OCI-LY3 (cell line): ENCODE measurements around the gene KIF25.
A peak's percentile ranks its signal among the peaks of the same experiment; 100 is the strongest.

Source experiments
- H2AFZ ChIP-seq: fragments of 200-600, 300-600 bp; shearing (Covaris generic); 2 replicates; pipeline ENCODE4 v1.6.0; 2014; ENCODE audit warnings: antibody characterized with exemption, low read depth, low read length
- H3K27ac ChIP-seq: fragments of 200-600, 300-600 bp; sonication (generic); 2 replicates; pipeline ENCODE4 v1.5.1; 2014; ENCODE audit warnings: mild to moderate bottlenecking, low read length, moderate library complexity, mixed read lengths
- H3K27me3 ChIP-seq: fragments of 200-600, 300-600 bp; sonication (generic); 2 replicates; pipeline ENCODE4 v1.6.1; 2014; ENCODE audit warnings: low read depth, low read length, mixed read lengths
- H3K36me3 ChIP-seq: fragments of 200-600, 300-600 bp; sonication (generic); replicated peaks from 2 replicates; pipeline ENCODE3; 2014; ENCODE audit warnings: low read depth, low read length, mixed read lengths
- H3K4me1 ChIP-seq: fragments of 300-600, 200-600 bp; sonication (generic); 2 replicates; pipeline ENCODE4 v1.6.1; 2014; ENCODE audit warnings: low read length, mixed read lengths
- H3K4me2 ChIP-seq: fragments of 200-600, 300-600 bp; sonication (generic); 2 replicates; pipeline ENCODE4 v1.6.1; 2014; ENCODE audit warnings: low read length, mixed read lengths
- H3K4me3 ChIP-seq: fragments of 300-600, 200-600 bp; sonication (generic); 2 replicates; pipeline ENCODE4 v1.5.1; 2014; ENCODE audit warnings: antibody characterized with exemption, mild to moderate bottlenecking, low read length, moderate library complexity
- H3K79me2 ChIP-seq: fragments of 300-600, 200-600 bp; shearing (Covaris generic); 2 replicates; pipeline ENCODE4 v1.6.1; 2014; ENCODE audit warnings: mild to moderate bottlenecking, low read length, mixed read lengths
- H3K9ac ChIP-seq: fragments of 300-600, 200-600 bp; shearing (Covaris generic); 2 replicates; pipeline ENCODE4 v1.6.0; 2014; ENCODE audit warnings: mild to moderate bottlenecking, low read length, moderate library complexity
- H3K9me3 ChIP-seq: fragments of 200-600, 300-600 bp; shearing (Covaris generic); 2 replicates; pipeline ENCODE4 v1.6.1; 2014; ENCODE audit warnings: low read length, mixed read lengths; ENCODE audit not compliant: insufficient read depth
- H4K20me1 ChIP-seq: fragments of 200-600, 300-600 bp; sonication (generic); 2 replicates; pipeline ENCODE4 v1.6.1; 2016; ENCODE audit warnings: low read length, mixed read lengths; ENCODE audit not compliant: insufficient read depth
- EZH2phosphoT487 ChIP-seq: fragments of 200-600 bp; shearing (Covaris generic); IDR thresholded peaks from 2 replicates; pipeline ENCODE4 v1.6.1; 2018; ENCODE audit warnings: antibody characterized with exemption, mixed run types, low read depth
- TF ChIP-seq, protein P1 (sequence below): fragments of 200-600, 300-600 bp; sonication (generic); IDR thresholded peaks from 2 replicates; pipeline ENCODE4 v1.5.1; 2014; ENCODE audit warnings: antibody characterized with exemption, low read length, low read depth

The KIF25 gene

DNA sequence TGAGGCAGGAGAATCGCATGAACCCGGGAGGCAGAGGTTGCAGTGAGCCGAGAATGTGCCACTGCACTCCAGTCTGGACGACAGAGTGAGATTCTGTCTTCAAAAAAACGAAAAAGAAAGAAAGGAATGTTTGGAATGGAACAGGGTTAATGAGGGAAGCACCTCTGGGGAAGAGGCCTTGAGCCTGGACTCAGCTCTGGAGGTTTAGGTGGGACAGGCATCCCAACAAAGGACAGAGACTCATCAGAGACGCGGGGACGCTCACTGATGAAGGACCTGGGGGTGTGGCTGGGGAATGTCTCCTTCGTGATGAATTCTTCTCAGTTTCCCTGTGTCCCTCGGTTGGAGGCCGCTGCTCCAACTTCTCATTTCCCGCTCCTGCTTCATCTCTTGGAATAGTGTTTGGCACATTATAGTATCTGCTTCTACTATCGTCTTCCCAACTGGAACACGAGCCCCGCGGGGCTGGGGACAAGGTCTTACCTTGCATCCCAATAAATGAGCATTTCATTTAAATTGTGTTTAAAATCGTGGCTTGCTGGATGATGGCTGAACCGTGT lies 27.6 kb downstream of the KIF25 start:
- Histone ChIP-seq H2AFZ (no peak overlapping the region), H3K27me3 (no peaks in the 10 kb centered on the region), H3K4me2 (no peak overlapping the region), H3K36me3 (no peaks in the 10 kb centered on the region), H3K9me3 (no peaks in the 10 kb centered on the region), H3K9ac (no peak overlapping the region), H3K4me3 (no peak overlapping the region), H3K27ac (no peak overlapping the region), H4K20me1 (no peaks in the 10 kb centered on the region), H3K4me1 (peaks cover 9% of the 10 kb centered on the region), H3K79me2 (no peaks in the 10 kb centered on the region)
- no peak for TF ChIP-seq EZH2phosphoT487
- TF ChIP-seq, protein P1, sequence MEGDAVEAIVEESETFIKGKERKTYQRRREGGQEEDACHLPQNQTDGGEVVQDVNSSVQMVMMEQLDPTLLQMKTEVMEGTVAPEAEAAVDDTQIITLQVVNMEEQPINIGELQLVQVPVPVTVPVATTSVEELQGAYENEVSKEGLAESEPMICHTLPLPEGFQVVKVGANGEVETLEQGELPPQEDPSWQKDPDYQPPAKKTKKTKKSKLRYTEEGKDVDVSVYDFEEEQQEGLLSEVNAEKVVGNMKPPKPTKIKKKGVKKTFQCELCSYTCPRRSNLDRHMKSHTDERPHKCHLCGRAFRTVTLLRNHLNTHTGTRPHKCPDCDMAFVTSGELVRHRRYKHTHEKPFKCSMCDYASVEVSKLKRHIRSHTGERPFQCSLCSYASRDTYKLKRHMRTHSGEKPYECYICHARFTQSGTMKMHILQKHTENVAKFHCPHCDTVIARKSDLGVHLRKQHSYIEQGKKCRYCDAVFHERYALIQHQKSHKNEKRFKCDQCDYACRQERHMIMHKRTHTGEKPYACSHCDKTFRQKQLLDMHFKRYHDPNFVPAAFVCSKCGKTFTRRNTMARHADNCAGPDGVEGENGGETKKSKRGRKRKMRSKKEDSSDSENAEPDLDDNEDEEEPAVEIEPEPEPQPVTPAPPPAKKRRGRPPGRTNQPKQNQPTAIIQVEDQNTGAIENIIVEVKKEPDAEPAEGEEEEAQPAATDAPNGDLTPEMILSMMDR = no peak

DNA sequence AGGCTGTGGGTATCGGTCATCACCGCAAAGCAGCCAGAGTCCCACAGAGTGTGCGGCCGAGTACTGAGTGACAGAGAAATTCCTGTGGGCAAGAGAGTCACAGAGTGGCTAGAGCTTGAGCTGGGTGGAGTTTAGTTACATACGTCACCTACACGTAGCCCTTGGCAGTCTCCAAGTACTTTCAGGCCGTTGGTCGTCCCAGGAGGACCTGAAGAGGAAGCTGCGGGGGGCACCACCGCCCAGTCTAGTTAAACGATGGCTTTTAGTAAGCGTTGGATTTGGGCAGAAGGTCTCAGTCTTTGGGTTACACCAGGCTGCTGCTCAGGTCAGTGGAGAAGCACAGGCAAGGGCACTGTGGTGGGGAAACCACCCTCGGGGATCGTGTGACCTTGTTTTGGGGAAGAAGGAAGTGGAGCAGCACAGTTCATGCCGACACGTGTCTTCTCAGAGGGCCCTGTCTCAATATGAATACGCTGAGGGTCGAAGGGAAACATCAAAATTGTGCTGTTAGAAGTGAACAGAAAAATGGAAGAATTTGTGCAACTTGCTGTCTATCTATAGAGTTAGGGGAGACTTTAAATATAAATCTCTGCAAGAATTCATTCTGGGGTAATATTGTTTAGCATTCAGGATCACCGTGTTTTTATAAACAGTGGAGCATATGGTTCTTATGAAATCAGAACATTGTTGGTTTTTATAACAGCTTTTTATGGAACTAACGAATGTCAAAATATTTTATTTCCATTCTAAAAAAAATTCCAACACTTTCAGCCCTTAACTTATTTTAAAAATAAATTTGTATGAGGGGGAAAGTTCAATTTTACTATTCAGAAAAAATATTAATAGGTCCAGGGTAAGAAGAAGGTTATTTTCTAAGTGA lies 28.6 kb downstream of the KIF25 start:
- no peak overlapping the region for H3K27ac ChIP-seq
- no peaks in the 10 kb centered on the region for H3K79me2 ChIP-seq
- H3K36me3 ChIP-seq = no peaks in the 10 kb centered on the region
- H2AFZ ChIP-seq = no peak overlapping the region; the same call in 1 of the 2 replicates
- no peak overlapping the region for H3K9ac ChIP-seq
- no peaks in the 10 kb centered on the region for H3K27me3 ChIP-seq
- no peaks in the 10 kb centered on the region for H3K9me3 ChIP-seq
- peak overlapping the region; percentile 15; the same call in 1 of the 2 replicates for H3K4me2 ChIP-seq
- H3K4me3 ChIP-seq = no peak overlapping the region
- TF ChIP-seq, protein P1 = no peak
- no peak for TF ChIP-seq EZH2phosphoT487
- no peaks in the 10 kb centered on the region for H4K20me1 ChIP-seq
- H3K4me1 ChIP-seq = peaks cover 9% of the 10 kb centered on the region

DNA sequence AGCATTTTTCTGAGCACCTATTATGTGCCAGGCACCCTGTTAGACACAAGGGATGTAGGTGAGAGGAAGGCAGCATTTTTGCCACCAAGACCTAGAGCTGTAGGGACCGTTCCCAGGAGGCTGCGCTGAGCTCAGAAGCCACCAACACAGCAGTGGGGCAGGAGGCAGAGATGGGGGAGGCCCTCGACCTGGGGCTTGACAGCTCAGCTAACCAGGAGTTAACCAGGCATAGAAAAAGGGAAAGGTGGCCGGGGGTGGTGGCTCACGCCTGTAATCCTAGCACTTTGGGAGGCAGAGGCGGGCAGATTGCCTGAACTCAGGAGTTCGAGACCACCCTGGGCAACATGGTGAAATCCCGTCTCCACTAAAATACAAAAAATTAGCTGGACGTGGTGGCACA lies 29.5 kb downstream of the KIF25 start:
- Histone ChIP-seq H3K4me2 (no peak overlapping the region), H3K27me3 (no peaks in the 10 kb centered on the region), H3K27ac (no peak overlapping the region), H3K36me3 (no peaks in the 10 kb centered on the region), H2AFZ (no peak overlapping the region), H3K79me2 (no peaks in the 10 kb centered on the region), H3K4me3 (no peak overlapping the region), H3K4me1 (peaks cover 9% of the 10 kb centered on the region), H3K9me3 (no peaks in the 10 kb centered on the region), H3K9ac (no peak overlapping the region), H4K20me1 (no peaks in the 10 kb centered on the region)
- TF ChIP-seq, protein P1 = no peak
- TF ChIP-seq EZH2phosphoT487 = no peak

DNA sequence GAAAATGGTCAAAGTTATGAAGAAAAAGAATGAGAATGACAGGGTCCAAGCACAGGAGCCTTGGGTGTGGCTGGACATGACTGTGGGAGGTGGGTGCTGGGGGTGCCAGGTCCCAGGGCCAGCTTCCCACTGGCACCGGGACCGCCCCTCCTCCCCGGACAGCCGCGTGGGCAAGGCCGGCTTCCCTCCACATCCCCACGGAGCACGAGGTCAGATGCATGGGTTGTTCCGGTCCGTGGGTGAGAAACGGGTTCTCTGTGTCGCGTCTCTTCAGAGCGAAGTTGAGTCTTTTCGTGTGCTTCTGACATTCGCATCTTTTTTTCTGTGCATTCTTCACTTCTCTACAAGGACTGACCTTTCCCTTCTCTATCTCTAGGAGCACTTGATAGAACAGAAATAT lies 30.1 kb downstream of the KIF25 start:
- H3K79me2 ChIP-seq = no peaks in the 10 kb centered on the region
- TF ChIP-seq, protein P1 = no peak
- TF ChIP-seq EZH2phosphoT487 = no peak

More for the DNA sequence above, 30.1 kb downstream of the KIF25 start:
- Histone ChIP-seq H4K20me1 (no peaks in the 10 kb centered on the region), H2AFZ (no peak overlapping the region), H3K27me3 (no peaks in the 10 kb centered on the region), H3K36me3 (no peaks in the 10 kb centered on the region), H3K27ac (no peak overlapping the region), H3K4me1 (peaks cover 9% of the 10 kb centered on the region), H3K4me2 (no peak overlapping the region), H3K9me3 (no peaks in the 10 kb centered on the region), H3K9ac (no peak overlapping the region), H3K4me3 (no peak overlapping the region)
